DND-41 (cell line): Measurements from ENCODE around the gene CFAP97.

Experiments used
- ATAC-seq: fragments of 200-7000 bp; cut with Tn5 transposase; 3 replicates; pipeline ENCODE4 v1.9.1; 2021; ENCODE audit warnings: low read depth; ENCODE audit not compliant: insufficient read depth
- DNase-seq: peaks from one replicate; pipeline ENCODE4 v3.0.0-alpha.2; 2020
- H2AFZ ChIP-seq: 2 replicates; pipeline ENCODE4 v1.6.0; 2012; ENCODE audit warnings: low read depth, low read length
- H3K27ac ChIP-seq: 2 replicates; pipeline ENCODE4 v1.5.1; 2012; ENCODE audit warnings: low read length, inconsistent platforms
- H3K27me3 ChIP-seq: fragments of 200-600 bp; sonication (generic); 2 replicates; pipeline ENCODE4 v1.6.0; 2012; ENCODE audit warnings: low read length, mild to moderate bottlenecking, inconsistent platforms; ENCODE audit not compliant: insufficient read depth, poor library complexity
- H3K36me3 ChIP-seq: 2 replicates; pipeline ENCODE4 v1.5.1; 2012; ENCODE audit warnings: low read length, inconsistent platforms; ENCODE audit not compliant: insufficient read depth
- H3K4me1 ChIP-seq: 2 replicates; pipeline ENCODE4 v1.5.1; 2012; ENCODE audit warnings: mild to moderate bottlenecking, low read length; ENCODE audit not compliant: insufficient read depth
- H3K4me2 ChIP-seq: 2 replicates; pipeline ENCODE4 v1.6.0; 2012; ENCODE audit warnings: mild to moderate bottlenecking, moderate library complexity, low read length, inconsistent platforms; ENCODE audit not compliant: insufficient read depth
- H3K4me3 ChIP-seq, 2 experiments: fragments of 200-600 bp in 1 of 2; shearing (Covaris generic) in 1 of 2; 2 replicates each; pipeline ENCODE4 v1.5.1; 2012 to 2016; ENCODE audit warnings: inconsistent platforms in 2 of 2, low read length in 2 of 2, mild to moderate bottlenecking in 2 of 2, low read depth in 1 of 2, moderate library complexity in 1 of 2
- H3K79me2 ChIP-seq: 2 replicates; pipeline ENCODE4 v1.6.0; 2012; ENCODE audit warnings: low read length, inconsistent platforms; ENCODE audit not compliant: insufficient read depth
- H3K9ac ChIP-seq: 2 replicates; pipeline ENCODE4 v1.6.0; 2012; ENCODE audit warnings: low read depth, mild to moderate bottlenecking, inconsistent platforms, low read length, moderate library complexity
- H3K9me3 ChIP-seq: 2 replicates; pipeline ENCODE4 v1.5.1; 2012; ENCODE audit warnings: low read length, moderate library complexity, mild to moderate bottlenecking, inconsistent platforms; ENCODE audit not compliant: insufficient read depth, severe bottlenecking
- H4K20me1 ChIP-seq: 2 replicates; pipeline ENCODE4 v1.6.0; 2012; ENCODE audit warnings: low read length; ENCODE audit not compliant: insufficient read depth
- EZH2 ChIP-seq: IDR thresholded peaks from 3 replicates; pipeline ENCODE4 v1.6.1; 2012; ENCODE audit warnings: borderline replicate concordance, low read depth, mild to moderate bottlenecking, moderate library complexity, low read length, inconsistent platforms; ENCODE audit not compliant: severe bottlenecking
- TF ChIP-seq, protein P1 (sequence below): IDR thresholded peaks from 2 replicates; pipeline ENCODE4 v1.5.1; 2012; ENCODE audit warnings: borderline replicate concordance, low read length, moderate library complexity, mild to moderate bottlenecking; ENCODE audit not compliant: poor library complexity, severe bottlenecking; ENCODE audit errors: extremely low read depth

CFAP97 gene

GRCh38 chr4:185221491-185221890 lies 17.7 kb upstream of the CFAP97 start:
- Histone ChIP-seq H3K4me1 (no peaks in the 10 kb centered on the region), H3K27ac (no peak overlapping the region), H3K4me2 (no peak overlapping the region), H3K27me3 (no peaks in the 10 kb centered on the region), H3K9me3 (no peaks in the 10 kb centered on the region), H3K4me3 (no peak overlapping the region), H3K36me3 (no peaks in the 10 kb centered on the region), H3K9ac (no peak overlapping the region), H3K79me2 (no peaks in the 10 kb centered on the region), H4K20me1 (no peaks in the 10 kb centered on the region), H2AFZ (no peak overlapping the region)
- TF ChIP-seq EZH2, result no peak
- TF ChIP-seq, protein P1, sequence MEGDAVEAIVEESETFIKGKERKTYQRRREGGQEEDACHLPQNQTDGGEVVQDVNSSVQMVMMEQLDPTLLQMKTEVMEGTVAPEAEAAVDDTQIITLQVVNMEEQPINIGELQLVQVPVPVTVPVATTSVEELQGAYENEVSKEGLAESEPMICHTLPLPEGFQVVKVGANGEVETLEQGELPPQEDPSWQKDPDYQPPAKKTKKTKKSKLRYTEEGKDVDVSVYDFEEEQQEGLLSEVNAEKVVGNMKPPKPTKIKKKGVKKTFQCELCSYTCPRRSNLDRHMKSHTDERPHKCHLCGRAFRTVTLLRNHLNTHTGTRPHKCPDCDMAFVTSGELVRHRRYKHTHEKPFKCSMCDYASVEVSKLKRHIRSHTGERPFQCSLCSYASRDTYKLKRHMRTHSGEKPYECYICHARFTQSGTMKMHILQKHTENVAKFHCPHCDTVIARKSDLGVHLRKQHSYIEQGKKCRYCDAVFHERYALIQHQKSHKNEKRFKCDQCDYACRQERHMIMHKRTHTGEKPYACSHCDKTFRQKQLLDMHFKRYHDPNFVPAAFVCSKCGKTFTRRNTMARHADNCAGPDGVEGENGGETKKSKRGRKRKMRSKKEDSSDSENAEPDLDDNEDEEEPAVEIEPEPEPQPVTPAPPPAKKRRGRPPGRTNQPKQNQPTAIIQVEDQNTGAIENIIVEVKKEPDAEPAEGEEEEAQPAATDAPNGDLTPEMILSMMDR, result no peak
- DNase-seq, result no peak
- no peak for ATAC-seq

DNA sequence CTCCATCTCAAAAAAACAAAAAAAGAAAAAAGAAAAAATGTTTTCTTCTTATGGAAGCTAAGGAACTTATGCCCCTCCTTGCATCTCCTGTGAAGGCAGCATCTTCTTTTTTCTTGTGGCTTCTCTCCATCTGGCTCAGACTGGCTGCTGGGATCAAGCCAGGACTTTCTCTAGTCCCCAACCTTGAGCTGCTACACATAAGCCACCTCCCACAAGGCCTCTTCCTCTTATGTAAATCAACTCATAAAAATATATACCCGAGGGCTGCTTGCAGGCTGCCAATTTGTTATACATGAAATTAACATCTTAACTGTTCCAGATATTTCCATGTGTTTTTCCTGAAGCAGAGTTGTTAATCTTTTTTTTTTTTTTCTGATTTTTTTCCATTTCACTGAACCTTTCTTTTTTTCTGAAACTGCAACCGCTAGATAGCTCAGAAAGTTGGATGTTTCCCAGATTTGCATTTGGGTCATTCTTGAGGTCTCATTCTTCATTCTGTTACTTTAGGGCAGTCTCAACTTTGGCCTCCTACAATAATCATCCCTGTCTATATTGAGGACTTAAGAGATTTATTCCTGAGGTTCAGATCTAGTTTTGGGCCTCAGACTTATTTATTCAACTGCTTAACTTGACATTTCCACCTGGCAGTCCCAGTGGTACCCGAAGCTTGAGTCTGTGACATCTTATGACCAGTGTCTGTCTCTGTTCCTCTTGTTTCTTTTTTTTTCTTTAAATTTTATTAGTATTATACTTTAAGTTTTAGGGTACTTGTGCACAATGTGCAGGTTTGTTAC lies 15.9 kb upstream of the CFAP97 start:
- no peak for ATAC-seq
- TF ChIP-seq EZH2, result no peak
- TF ChIP-seq, protein P1, result no peak
- Histone ChIP-seq H3K9ac (no peak overlapping the region), H3K36me3 (no peaks in the 10 kb centered on the region), H3K27ac (no peak overlapping the region), H4K20me1 (no peaks in the 10 kb centered on the region), H3K4me2 (no peak overlapping the region), H2AFZ (no peak overlapping the region), H3K4me3 (no peak overlapping the region), H3K4me1 (no peaks in the 10 kb centered on the region), H3K79me2 (no peaks in the 10 kb centered on the region), H3K9me3 (no peaks in the 10 kb centered on the region), H3K27me3 (no peaks in the 10 kb centered on the region)
- DNase-seq, result no peak

GRCh38 chr4:185218312-185218711 lies 14.5 kb upstream of the CFAP97 start:
- Histone ChIP-seq H2AFZ (no peak overlapping the region), H3K27ac (no peak overlapping the region), H3K9ac (no peak overlapping the region), H3K36me3 (no peaks in the 10 kb centered on the region), H3K4me1 (no peaks in the 10 kb centered on the region), H3K27me3 (peaks cover 4% of the 10 kb centered on the region), H3K4me3 (no peak overlapping the region), H4K20me1 (no peaks in the 10 kb centered on the region), H3K79me2 (no peaks in the 10 kb centered on the region), H3K9me3 (no peaks in the 10 kb centered on the region), H3K4me2 (no peak overlapping the region)
- TF ChIP-seq, protein P1, result no peak
- TF ChIP-seq EZH2, result no peak
- no peak for ATAC-seq
- no peak for DNase-seq
